Stimulated activated CD8-positive, alpha-beta memory T cell treated with anti-CD3 and anti-CD28 coated beads, Interleukin-15, amount 100 ng/mL, for 24 hours (primary cell): Measurements from ENCODE around the gene FAT2.

Experiments used
- DNase-seq: peaks from one replicate; pipeline ENCODE4 v3.0.0-alpha.2; 2020; ENCODE audit warnings: low read depth

FAT2 gene

DNA sequence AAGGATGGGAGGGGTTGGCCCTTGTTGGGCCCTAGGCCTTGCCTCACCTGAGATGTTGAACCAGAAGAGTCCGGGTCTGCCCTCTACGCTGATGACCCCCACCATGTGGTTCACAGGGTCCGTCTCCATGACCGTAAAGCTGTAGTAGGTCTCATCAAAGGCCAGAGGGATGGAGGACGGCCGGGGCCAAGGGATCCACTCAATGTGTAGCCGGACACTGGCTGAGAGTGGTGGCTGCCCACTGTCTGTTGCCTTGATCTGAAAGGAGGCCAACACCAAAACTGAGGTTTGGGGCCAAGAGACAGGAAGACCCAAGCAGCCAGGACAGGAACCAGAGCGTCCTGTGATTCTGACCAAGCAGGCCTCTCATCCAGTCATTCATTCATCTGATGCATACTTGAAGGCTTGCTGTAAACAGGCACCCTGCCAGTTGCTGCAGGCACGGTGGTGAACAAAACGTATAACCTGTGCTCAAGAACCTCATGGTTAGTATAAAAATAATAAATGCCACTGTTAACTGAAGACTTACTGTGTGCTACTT, 37.9 kb downstream of the FAT2 start:
- no peak for DNase-seq

GRCh38 chr5:151551985-151552384, 39.1 kb downstream of the FAT2 start:
- DNase-seq = no peak

DNA sequence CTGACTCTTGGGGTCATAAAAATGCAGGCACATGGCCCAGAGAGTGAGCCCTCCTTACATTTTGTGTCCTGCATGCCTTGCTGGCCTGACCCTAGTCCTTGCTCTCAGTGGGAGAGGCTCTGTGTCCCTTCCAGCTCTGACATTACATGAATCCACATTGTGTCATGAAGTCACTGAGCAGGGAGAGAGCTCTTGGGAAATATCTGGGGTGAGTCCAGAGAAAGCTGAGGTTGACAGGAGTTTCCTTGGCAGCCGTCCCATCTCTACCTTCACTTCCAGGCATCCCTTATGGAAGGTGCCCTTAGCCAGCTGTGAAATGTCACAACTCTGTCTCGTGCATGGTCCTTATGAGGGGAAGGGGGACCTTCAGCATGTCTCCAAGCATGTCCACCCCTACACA, 41.0 kb downstream of the FAT2 start:
- DNase-seq = no peak

- no peak for DNase-seq
Measured at GRCh38 chr5:151549713-151550112, 41.4 kb downstream of the FAT2 start.

DNA sequence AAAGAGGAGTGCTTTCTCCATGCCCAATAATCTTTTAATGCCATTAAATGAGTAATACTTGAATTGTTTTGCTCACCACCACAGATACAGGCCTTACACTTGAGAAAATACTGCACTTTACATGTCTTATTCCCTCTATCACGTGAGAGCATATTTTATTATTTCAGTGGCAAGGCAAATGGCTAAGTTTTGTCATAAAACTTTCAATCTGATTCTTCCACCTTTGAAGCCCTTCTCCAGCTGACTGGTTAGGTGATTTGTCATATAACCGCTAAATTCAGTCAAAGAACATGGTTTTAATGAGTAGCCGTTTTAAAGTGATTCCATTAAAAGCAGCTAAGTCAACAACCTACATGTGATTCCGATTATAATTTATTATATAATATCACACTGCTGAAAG, 43.8 kb downstream of the FAT2 start:
- DNase-seq = no peak

- DNase-seq = no peak
Measured at GRCh38 chr5:151541571-151541970, 49.6 kb downstream of the FAT2 start.
